Nephron (organoid): ENCODE results near the gene P2RX3.
A peak's percentile ranks its signal among the peaks of the same experiment; 100 is the strongest.

Experiments used
- H3K27ac Mint-ChIP-seq, 3 experiments: 2 replicates each; pipeline ENCODE4 v1.8.0; 2020; ENCODE audit warnings: mixed read lengths in 3 of 3, mild to moderate bottlenecking in 2 of 3, moderate library complexity in 1 of 3
- H3K27me3 Mint-ChIP-seq: 2 replicates; pipeline ENCODE4 v1.8.0; 2021; ENCODE audit warnings: low read depth, mild to moderate bottlenecking, moderate library complexity, mixed read lengths
- H3K36me3 Mint-ChIP-seq: 2 replicates; pipeline ENCODE4 v1.8.0; 2020; ENCODE audit warnings: low read depth, mixed read lengths
- H3K4me1 Mint-ChIP-seq: 2 replicates; pipeline ENCODE4 v1.8.0; 2020; ENCODE audit warnings: mixed read lengths
- H3K4me3 Mint-ChIP-seq, 3 experiments: 2 replicates each; pipeline ENCODE4 v1.8.0; 2020; ENCODE audit warnings: mild to moderate bottlenecking in 3 of 3, mixed read lengths in 3 of 3, moderate library complexity in 2 of 3
- H3K9me3 Mint-ChIP-seq: 2 replicates; pipeline ENCODE4 v1.8.0; 2020; ENCODE audit warnings: mixed read lengths
- CTCF ChIP-seq, 3 experiments: fragments of 200-600 bp; sonication (generic); IDR thresholded peaks; one replicate each; pipeline ENCODE4 v1.5.0; 2021; ENCODE audit warnings: antibody characterized with exemption in 3 of 3; ENCODE audit not compliant: unreplicated experiment in 3 of 3

The P2RX3 gene

GRCh38 chr11:57316017-57316416 is 22.1 kb upstream of the P2RX3 start:
- Mint-ChIP-seq H3K4me1 (peaks cover 26% of the 10 kb centered on the region), H3K27ac (no peak overlapping the region), H3K9me3 (no peaks in the 10 kb centered on the region), H3K36me3 (peaks cover 26% of the 10 kb centered on the region), H3K27me3 (peaks cover 2% of the 10 kb centered on the region), H3K4me3 (no peak overlapping the region)
- TF ChIP-seq CTCF (IDR thresholded peaks at IDR 0.05; ENCODE audit: unreplicated experiment in 3 of 3): no peak

GRCh38 chr11:57318178-57318577 is 20.0 kb upstream of the P2RX3 start:
- Mint-ChIP-seq H3K9me3 (no peaks in the 10 kb centered on the region), H3K27ac (peak overlapping the region; percentile 73 to 91 (median 85)), H3K4me3 (peak overlapping the region; percentile 51 to 75 (median 60)), H3K27me3 (peaks cover 3% of the 10 kb centered on the region), H3K36me3 (peaks cover 23% of the 10 kb centered on the region), H3K4me1 (peaks cover 34% of the 10 kb centered on the region)
- TF ChIP-seq CTCF (IDR thresholded peaks at IDR 0.05; ENCODE audit: unreplicated experiment in 3 of 3): no peak

GRCh38 chr11:57320067-57320718 is 18.0 kb upstream of the P2RX3 start:
- H3K9me3 Mint-ChIP-seq: no peaks in the 10 kb centered on the region
- TF ChIP-seq CTCF (IDR thresholded peaks at IDR 0.05; ENCODE audit: unreplicated experiment in 3 of 3): no peak

DNA sequence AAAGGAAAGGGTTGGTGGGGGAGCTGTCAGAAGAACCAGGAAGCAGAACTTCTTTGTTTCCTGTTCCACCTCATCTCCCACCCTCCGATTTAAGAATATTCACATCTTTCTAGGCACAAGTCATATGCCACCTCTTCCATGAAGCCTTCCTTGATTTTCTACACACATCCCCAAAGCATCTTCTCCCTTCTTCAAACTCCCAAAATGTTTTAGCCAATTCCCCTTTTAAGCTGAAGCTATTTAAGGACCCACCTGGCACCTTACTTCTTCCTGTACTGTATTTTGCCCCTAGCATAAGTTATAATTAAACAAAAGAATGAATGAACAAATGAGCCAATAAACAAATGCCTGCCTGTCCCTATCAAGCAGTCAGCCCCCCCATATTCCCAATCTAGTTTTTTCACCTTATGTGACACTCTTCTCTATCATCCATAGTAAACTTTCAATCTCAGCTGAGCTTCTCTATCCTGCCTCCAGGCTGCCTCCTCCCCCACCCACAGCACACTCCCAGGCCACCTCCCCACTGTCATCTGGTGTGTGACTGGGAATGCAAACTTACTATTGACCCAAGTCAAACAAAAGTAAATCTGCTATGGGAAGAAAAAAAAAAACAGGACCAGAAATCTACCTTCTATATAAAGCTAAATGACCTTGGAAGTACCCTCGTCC is 17.3 kb upstream of the P2RX3 start:
- peak overlapping the region; percentile 89 to 97 (median 90) for H3K4me3 Mint-ChIP-seq
- TF ChIP-seq CTCF (IDR thresholded peaks at IDR 0.05; ENCODE audit: unreplicated experiment in 3 of 3): no peak
- peak overlapping the region; percentile 92 to 99 (median 98) for H3K27ac Mint-ChIP-seq
- H3K27me3 Mint-ChIP-seq: peaks cover 3% of the 10 kb centered on the region
- H3K4me1 Mint-ChIP-seq: peaks cover 45% of the 10 kb centered on the region
- H3K9me3 Mint-ChIP-seq: no peaks in the 10 kb centered on the region
- H3K36me3 Mint-ChIP-seq: peaks cover 20% of the 10 kb centered on the region

More at GRCh38 chr11:57320067-57320718, 18.0 kb upstream of the P2RX3 start:
- peaks cover 3% of the 10 kb centered on the region for H3K27me3 Mint-ChIP-seq
- H3K4me1 Mint-ChIP-seq: peaks cover 38% of the 10 kb centered on the region
- H3K4me3 Mint-ChIP-seq: no peak overlapping the region
- H3K36me3 Mint-ChIP-seq: peaks cover 17% of the 10 kb centered on the region
- H3K27ac Mint-ChIP-seq: peak overlapping the region in 1 of 3 experiments; percentile 98

DNA sequence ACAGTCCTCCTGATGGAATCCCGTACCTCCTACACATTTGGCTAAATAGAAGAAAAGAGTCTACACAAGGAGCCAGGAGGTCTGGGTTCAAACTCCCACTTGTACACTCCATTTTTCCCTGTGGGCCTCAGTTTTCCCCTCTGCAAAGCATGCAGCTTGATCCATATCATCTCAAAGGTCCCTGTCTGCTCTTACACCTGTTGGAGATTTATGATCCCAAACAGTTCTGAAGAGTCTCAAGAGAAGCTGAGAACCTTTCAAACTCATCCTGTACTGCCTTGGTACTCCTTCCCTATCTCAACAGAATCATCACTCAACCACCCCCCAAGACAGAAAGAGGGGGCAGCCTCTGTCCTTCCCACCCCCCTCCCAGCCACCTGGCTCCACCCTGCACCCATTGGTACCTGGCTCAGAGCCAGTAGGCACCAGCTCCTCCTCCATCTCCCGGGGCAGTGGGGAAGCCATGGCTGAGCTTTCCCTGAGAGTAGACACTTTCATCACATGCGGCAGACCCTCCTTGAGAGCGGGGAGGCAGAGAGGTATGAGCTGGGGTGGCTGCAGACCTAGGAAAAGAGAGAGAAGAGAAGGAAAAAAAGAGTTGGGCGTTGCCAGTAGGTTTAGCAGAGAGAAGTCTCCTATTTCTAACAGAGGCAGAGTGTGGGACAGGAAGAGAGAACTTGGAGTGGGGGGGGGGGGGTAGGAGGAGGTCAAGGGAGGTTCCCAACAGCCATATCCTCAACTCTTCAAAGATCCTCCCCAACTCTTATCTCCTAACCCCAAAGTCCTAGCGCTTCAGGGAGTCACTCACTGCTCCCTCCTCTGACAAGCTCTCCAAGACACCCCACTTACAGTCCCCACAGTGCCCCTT is 16.5 kb upstream of the P2RX3 start:
- Mint-ChIP-seq H3K9me3 (no peaks in the 10 kb centered on the region), H3K4me1 (peaks cover 52% of the 10 kb centered on the region), H3K27me3 (peaks cover 3% of the 10 kb centered on the region), H3K27ac (peak overlapping the region; percentile 92 to 99 (median 98)), H3K36me3 (peaks cover 28% of the 10 kb centered on the region), H3K4me3 (peak overlapping the region; percentile 89 to 97 (median 90))
- TF ChIP-seq CTCF (IDR thresholded peaks at IDR 0.05; ENCODE audit: unreplicated experiment in 3 of 3): no peak
